ENCODE data around the gene CYTL1. TPM values are rescaled to one million over a fixed set of nuclear protein-coding genes. Genes with fewer than 3 reads are reported as not detected.

CYTL1 gene
- total RNA-seq, 2 donors from 2014 or later = 0.90 TPM; not detected in 1

- TF ChIP-seq CTCF (IDR thresholded peaks at IDR 0.05) = no peak
- Histone ChIP-seq H3K9ac (ENCODE audit: low read depth in 2 of 2, low read length in 2 of 2) (no peak overlapping the region), H3K4me1 (no peaks in the 10 kb centered on the region), H3K27me3 (no peaks in the 10 kb centered on the region), H3K36me3 (no peaks in the 10 kb centered on the region), H3K4me3 (no peak overlapping the region), H3K9me3 (no peaks in the 10 kb centered on the region), H3K27ac (no peak overlapping the region)
- intact Hi-C loops (cut with DNase I) = no loop called here
- DNase-seq = no peak
Measured at GRCh38 chr4:5033281-5033841, 14.1 kb upstream of the CYTL1 start.

DNA sequence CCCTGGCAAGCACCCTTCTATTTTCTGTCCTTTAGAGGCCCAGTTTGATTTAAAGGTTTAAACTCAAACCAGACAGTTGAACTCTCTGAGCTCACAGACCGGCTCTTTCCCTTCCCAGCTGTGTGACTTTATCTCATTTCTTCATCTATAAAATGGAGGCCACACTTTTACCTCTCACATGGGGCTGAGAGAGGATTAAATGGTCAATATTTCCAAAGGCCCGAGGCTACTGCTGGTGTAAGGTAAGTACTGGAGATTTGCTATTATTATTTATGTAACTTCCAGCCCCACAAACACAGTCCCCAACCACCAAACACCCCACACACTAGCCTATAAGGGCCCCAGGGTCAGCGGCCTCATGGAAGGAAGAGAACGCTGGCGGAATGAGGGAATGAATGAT is 13.6 kb upstream of the CYTL1 start:
- no peaks in the 10 kb centered on the region for H3K27me3 ChIP-seq
- no peaks in the 10 kb centered on the region for H3K9me3 ChIP-seq
- no peak overlapping the region for H3K9ac ChIP-seq (ENCODE audit: low read depth in 2 of 2, low read length in 2 of 2)
- H3K4me1 ChIP-seq = no peaks in the 10 kb centered on the region
- H3K4me3 ChIP-seq = no peak overlapping the region
- intact Hi-C loops (cut with DNase I) = no loop called here
- DNase-seq = no peak
- H3K27ac ChIP-seq = no peak overlapping the region
- no peak for TF ChIP-seq CTCF (IDR thresholded peaks at IDR 0.05)
- no peaks in the 10 kb centered on the region for H3K36me3 ChIP-seq

DNA sequence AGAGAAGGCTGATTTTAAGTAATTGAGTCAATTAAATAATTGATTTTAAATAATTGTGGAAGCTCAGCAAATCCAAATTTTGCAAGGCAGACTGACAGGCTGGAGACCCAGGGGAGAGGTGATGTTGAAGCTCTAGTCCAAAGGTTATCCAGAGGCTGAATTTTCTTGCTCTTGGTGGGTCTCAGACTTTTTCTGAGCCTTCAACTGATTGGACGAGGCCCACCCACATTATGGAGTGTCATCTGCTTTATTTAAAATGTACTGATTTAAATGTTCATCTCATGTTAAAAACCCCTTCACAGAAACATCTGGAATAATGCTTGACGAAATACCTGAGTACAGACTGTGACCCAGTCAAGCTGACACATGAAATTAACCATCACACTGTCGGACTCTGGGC is 11.7 kb upstream of the CYTL1 start:
- intact Hi-C loops (cut with DNase I) = no loop called here
- H3K36me3 ChIP-seq = no peaks in the 10 kb centered on the region
- H3K4me1 ChIP-seq = no peaks in the 10 kb centered on the region
- H3K27me3 ChIP-seq = no peaks in the 10 kb centered on the region
- no peaks in the 10 kb centered on the region for H3K9me3 ChIP-seq
- TF ChIP-seq CTCF (IDR thresholded peaks at IDR 0.05) = no peak
- H3K9ac ChIP-seq (ENCODE audit: low read depth in 2 of 2, low read length in 2 of 2) = no peak overlapping the region
- H3K27ac ChIP-seq = no peak overlapping the region
- no peak overlapping the region for H3K4me3 ChIP-seq
- no peak for DNase-seq

GRCh38 chr4:5030221-5030620 is 11.0 kb upstream of the CYTL1 start:
- H3K4me3 ChIP-seq = no peak overlapping the region
- H3K36me3 ChIP-seq = no peaks in the 10 kb centered on the region
- TF ChIP-seq CTCF (IDR thresholded peaks at IDR 0.05) = no peak
- H3K4me1 ChIP-seq = no peaks in the 10 kb centered on the region
- no peak overlapping the region for H3K9ac ChIP-seq (ENCODE audit: low read depth in 2 of 2, low read length in 2 of 2)
- intact Hi-C loops (cut with DNase I) = no loop called here
- no peak for DNase-seq
- H3K27ac ChIP-seq = no peak overlapping the region
- H3K27me3 ChIP-seq = no peaks in the 10 kb centered on the region
- no peaks in the 10 kb centered on the region for H3K9me3 ChIP-seq

GRCh38 chr4:5029447-5029846 is 10.2 kb upstream of the CYTL1 start:
- no peaks in the 10 kb centered on the region for H3K9me3 ChIP-seq
- TF ChIP-seq CTCF (IDR thresholded peaks at IDR 0.05) = no peak
- DNase-seq = no peak
- H3K36me3 ChIP-seq = no peaks in the 10 kb centered on the region
- no peak overlapping the region for H3K9ac ChIP-seq (ENCODE audit: low read depth in 2 of 2, low read length in 2 of 2)
- H3K27me3 ChIP-seq = no peaks in the 10 kb centered on the region
- intact Hi-C loops (cut with DNase I) = no loop called here
- no peaks in the 10 kb centered on the region for H3K4me1 ChIP-seq
- no peak overlapping the region for H3K4me3 ChIP-seq
- no peak overlapping the region for H3K27ac ChIP-seq
